DND-41 (cell line): Measurements from ENCODE around the gene DVL1.

Source experiments
- EZH2 ChIP-seq: IDR thresholded peaks from 3 replicates; pipeline ENCODE4 v1.6.1; 2012; ENCODE audit warnings: borderline replicate concordance, low read depth, mild to moderate bottlenecking, moderate library complexity, low read length, inconsistent platforms; ENCODE audit not compliant: severe bottlenecking
- TF ChIP-seq, protein P1 (sequence below): IDR thresholded peaks from 2 replicates; pipeline ENCODE4 v1.5.1; 2012; ENCODE audit warnings: borderline replicate concordance, low read length, moderate library complexity, mild to moderate bottlenecking; ENCODE audit not compliant: poor library complexity, severe bottlenecking; ENCODE audit errors: extremely low read depth

DNA sequence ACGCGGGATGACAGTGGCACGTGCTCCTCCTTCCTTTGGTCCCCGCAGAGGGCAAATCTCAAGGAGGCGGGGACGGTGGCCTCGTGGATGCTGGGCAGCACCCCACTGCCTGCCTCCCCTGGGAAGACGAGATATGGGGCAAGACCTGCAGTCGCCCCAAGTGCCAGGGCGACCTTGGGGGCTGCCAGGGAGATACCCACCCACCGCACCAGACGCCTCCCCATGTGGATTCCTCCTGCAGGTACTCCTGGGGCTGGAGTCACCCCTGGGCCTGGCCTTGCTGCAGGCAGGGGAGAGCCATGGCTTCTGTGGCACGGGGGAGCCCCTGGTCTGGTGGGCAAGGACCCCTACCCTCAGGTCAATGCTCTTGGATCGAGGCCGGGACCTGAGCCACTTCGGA, 31.6 kb upstream of the DVL1 start:
- TF ChIP-seq, protein P1, sequence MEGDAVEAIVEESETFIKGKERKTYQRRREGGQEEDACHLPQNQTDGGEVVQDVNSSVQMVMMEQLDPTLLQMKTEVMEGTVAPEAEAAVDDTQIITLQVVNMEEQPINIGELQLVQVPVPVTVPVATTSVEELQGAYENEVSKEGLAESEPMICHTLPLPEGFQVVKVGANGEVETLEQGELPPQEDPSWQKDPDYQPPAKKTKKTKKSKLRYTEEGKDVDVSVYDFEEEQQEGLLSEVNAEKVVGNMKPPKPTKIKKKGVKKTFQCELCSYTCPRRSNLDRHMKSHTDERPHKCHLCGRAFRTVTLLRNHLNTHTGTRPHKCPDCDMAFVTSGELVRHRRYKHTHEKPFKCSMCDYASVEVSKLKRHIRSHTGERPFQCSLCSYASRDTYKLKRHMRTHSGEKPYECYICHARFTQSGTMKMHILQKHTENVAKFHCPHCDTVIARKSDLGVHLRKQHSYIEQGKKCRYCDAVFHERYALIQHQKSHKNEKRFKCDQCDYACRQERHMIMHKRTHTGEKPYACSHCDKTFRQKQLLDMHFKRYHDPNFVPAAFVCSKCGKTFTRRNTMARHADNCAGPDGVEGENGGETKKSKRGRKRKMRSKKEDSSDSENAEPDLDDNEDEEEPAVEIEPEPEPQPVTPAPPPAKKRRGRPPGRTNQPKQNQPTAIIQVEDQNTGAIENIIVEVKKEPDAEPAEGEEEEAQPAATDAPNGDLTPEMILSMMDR: no peak
- TF ChIP-seq EZH2: no peak
